A549 treated with CORT108297 at 1 μM for 4 hours (cell line): Measurements from ENCODE around the gene GADD45GIP1. TPM values are rescaled to one million over a fixed set of nuclear protein-coding genes. Genes with fewer than 3 reads are reported as not detected.

Experiments used
- total RNA-seq: library from RNA; stranded (reverse); fragments of 200-300 nt; extraction: Qiagen RNA extraction; gene quantifications from 5 replicates; pipeline ENCODE4 v1.2.3, GENCODE V29; 2022

The GADD45GIP1 gene
- 30.1 to 58.7 TPM (median 54.9 TPM) in 5 replicates for total RNA-seq

DNA sequence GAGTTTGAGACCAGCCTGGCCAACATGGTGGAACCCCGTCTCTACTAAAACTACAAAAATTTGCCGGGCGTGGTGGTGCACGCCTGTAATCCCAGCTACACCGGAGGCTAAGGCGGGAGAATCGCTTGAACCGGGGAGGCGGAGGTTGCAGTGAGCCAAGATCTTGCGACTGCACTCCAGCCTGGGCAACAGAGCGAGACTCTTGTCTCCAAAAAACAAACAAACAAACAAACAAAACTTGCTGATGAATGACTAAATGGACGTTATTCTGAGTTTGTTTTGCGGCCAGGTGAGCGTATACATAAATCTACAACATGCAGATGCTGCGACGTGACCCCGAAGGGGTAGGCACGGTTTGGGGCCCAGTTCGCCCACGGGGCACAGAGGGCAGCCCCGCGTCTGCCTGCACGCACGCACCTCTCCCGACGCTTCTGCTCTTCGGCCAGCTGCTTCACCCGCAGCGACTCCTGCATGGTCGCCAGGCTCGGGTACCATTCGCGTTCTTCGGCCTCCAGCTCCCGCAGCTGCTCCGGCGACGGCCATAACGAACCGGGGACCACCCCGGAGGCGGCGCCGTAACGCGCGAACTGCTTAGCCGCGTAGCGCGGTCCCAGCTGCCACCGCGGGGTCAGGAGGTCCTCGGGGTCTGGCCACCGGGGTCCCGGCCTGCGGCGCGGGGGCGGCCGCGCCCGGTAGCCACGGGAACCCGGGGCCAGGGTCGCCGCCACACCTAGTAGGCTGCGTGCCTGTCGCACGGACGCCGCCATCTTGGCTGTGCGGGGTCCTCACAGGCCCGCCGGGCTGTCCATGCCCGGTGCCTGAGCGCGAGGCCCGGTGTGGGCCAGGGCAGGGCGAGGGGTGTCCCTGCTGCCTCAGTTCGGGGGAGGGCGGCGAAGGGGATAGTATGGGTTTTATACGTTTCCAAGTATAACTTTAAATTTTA is at the start of gene GADD45GIP1:
Gene GADD45GIP1 (minus strand): TSS at position 778 of the 943 bp plus-strand sequence. CDS start 11 bp downstream, at position 767.

DNA sequence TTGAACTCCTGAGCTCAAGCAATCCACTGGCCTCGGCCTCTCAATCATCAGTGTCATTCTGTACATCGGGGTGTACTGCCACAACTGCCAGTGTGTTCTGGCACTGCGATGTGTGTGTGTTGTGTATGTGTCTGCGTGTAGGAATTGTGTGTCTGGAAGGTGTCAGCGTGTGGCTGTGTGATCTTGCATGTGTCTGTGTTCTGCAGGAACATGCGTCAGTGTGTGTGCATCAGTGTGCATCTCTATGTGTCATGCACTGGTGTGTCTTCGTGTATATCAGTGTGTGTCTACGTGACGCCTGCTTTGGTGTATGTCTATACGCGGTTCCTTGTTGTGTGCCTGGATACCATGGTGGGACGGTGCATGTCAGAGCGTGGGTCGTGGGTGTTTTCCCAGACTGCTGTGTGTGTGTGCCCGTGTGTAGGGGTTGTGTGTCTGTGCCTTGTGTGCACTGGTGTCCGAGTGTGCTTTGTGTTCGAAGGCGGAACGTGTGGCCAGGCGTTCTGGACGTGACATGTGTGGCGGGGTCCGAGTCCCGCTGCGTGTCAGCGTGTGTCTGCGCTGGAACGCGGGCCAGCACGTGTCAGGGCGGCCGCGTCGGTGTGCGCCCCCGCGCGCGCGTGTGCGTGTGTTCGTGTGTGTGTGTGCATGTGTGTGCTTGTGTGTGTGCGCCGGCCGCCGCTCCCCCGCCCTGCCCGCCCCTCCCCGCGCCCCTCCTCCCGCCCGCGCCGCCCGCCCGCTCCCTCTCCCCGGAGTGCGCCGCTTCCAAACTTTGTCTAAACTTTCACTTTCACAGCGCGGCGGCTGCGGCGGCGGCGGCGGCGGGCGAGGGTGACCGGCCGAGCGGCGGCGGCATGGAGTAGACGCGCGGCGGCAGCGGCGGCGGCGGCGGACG is 37.9 kb upstream of the GADD45GIP1 start, which contains the start of gene NFIX:
Gene NFIX (plus strand): TSS at position 775 of the 895 bp plus-strand sequence. CDS start 363 bp downstream, outside the sequence.

DNA sequence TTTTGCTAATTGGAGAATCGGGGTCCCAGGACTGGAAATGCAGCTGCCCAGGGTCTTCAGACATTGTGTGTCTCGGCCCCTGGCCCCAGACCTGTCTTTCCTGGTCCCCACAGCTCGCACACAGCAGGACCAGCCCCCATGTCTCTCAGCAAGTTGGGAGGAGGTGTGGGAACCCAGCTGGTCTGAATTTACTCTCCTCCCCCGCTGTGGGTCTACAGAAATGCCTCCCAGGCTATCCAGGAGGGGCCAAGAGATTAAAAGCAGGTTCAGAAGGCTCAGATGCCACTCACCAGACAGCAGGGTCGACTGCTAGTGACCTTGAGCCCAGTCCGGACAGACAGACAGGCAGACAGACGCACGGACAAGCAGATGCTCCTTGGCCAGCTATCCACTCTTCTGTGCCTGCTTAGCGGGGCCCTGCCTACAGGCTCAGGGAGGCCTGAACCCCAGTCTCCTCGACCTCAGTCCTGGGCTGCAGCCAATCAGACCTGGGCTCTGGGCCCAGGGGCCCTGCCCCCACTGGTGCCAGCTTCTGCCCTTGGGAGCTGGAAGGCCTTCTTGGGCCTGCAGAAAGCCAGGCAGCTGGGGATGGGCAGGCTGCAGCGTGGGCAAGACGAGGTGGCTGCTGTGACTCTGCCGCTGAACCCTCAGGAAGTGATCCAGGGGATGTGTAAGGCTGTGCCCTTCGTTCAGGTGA is 12.4 kb upstream of the GADD45GIP1 start, which contains the start of gene DAND5:
Gene DAND5 (plus strand): TSS at position 285 of the 697 bp plus-strand sequence. CDS start 85 bp downstream, at position 370.

DNA sequence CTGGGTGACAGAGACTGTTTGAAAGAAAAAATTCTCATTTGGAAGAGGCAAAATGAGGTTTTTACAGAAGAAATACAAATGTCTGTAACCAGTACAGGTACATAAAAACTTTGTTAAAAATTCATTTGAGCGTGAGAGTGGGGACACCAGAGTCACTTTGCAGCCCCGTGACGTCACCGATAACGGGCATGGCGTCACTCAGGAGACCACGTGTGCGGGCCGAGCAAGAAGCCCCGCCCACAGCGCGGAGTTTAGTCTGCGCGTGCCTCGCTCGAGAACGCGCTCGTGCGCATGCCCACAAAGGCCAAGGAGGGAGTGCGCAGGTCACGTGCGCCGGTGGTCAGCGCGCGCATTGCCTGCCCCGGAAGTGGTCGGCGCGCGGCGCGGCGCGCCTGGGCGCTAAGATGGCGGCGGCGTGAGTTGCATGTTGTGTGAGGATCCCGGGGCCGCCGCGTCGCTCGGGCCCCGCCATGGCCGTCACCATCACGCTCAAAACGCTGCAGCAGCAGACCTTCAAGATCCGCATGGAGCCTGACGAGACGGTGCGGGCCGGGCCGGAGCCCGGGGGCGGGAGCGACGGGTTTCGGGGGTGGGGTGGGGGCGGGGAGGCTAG is 11.4 kb downstream of the GADD45GIP1 start, which contains the start of gene RAD23A:
Gene RAD23A (plus strand): TSS at position 384 of the 613 bp plus-strand sequence. CDS start 87 bp downstream, at position 471.

DNA sequence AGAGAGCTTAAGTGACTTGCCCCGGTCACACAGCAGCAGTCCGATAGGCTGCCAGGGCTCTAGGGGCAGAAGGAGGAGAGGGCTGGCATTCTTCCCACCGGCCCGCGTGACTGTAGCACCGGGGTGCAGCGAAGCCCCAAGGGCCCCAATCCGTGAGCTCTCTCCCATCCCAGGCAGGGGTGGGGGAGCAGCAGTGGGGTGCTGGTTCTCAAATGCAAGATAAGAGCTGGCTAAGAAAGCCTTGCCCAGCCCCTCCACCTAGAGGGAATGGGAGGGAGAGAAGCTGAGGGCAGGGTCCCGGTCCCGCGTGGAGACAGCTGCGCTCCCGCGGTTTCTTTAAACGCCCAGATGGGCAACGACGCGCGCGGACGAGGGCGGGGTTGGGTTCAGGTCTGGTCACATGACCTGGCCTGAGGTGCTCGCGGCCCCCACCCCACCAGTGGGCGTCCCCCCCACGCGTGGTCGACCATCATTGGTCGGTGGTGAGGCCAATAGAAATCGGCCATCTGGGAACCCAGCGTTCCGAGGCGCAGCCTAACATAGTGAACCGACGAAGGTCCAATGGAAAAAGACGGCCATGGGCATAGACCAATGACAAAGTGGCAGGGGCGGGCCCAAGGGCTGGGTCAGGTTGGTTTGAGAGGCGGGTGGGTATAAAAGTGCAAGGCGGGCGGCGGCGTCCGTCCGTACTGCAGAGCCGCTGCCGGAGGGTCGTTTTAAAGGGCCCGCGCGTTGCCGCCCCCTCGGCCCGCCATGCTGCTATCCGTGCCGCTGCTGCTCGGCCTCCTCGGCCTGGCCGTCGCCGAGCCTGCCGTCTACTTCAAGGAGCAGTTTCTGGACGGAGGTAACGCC is 18.9 kb downstream of the GADD45GIP1 start, which contains the start of gene CALR:
Gene CALR (plus strand): TSS at position 683 of the 852 bp plus-strand sequence. CDS start 71 bp downstream, at position 754.

DNA sequence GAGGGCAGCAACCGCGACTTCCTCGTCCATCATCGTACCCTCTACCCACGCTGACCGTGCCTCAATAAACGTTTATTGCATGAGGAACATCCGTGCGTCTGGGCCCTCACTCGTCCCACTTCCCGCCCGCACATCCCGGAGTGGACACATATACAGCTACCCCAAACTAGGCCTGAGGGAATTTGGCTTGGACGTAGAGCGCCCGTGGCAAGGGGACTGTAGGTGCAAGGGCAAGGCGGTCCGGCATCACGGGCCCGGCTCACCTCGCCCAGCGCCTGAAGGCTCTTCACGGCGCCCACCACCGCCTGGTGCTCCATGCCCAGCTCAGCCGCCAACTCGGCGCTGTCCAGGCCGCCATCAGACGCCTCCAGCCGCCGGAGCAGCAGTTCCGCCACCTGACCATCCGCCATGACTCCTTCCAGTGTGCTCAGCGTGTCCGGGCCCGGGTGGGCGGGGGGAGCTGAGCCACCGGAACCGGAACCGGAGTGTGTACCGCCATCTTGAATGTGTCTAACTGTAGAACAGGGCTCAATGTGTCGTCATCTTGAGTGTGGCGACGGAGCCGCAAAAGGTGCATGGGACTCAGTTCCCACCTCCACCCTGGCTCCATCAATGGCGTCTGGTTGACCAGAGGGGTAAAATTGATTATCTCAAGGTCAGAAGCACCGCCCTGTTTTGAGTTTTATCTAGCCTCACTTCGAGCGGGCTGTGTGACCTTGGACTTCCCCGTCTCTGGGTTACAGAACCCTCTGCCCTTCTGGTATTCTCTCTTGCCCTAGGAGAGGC is 23.5 kb downstream of the GADD45GIP1 start, which contains the start of gene FARSA:
Gene FARSA (minus strand): TSS at position 425 of the 786 bp plus-strand sequence. CDS start 15 bp downstream, at position 410.

Other genes with a start within 250 kb of the GADD45GIP1 start
- 25.5 to 39.5 TPM (median 35.3 TPM) in 5 replicates for gene TNPO2, start 233.3 kb downstream of the GADD45GIP1 start, total RNA-seq
- 160 to 199 TPM (median 197 TPM) in 5 replicates for gene TRIR, start 222.5 kb downstream of the GADD45GIP1 start, total RNA-seq
- 67.6 to 102 TPM (median 95.8 TPM) in 5 replicates for gene GET3, start 219.7 kb downstream of the GADD45GIP1 start, total RNA-seq
- 0.24 to 0.35 TPM (median 0.28 TPM) in 4 of 5 replicates, not detected in the other for gene BEST2, start 205.4 kb downstream of the GADD45GIP1 start, total RNA-seq
- gene HOOK2, start 181.7 kb downstream of the GADD45GIP1 start, total RNA-seq: 9.8 to 12.4 TPM (median 10.8 TPM) in 5 replicates
- 97.7 to 170 TPM (median 137 TPM) in 5 replicates for gene JUNB, start 165.7 kb downstream of the GADD45GIP1 start, total RNA-seq
- gene PRDX2, start 155.4 kb downstream of the GADD45GIP1 start, total RNA-seq: 0.18 to 1.1 TPM (median 0.80 TPM) in 5 replicates
- gene THSD8, start 155.2 kb downstream of the GADD45GIP1 start, total RNA-seq: 6.2 to 15.8 TPM (median 9.6 TPM) in 4 of 5 replicates, not detected in the other
- gene RNASEH2A, start 150.6 kb downstream of the GADD45GIP1 start, total RNA-seq: 37.6 to 51.5 TPM (median 48.6 TPM) in 5 replicates
- 0.10 to 0.27 TPM (median 0.14 TPM) in 4 of 5 replicates, not detected in the other for gene RTBDN, start 122.6 kb downstream of the GADD45GIP1 start, total RNA-seq
- 1.5 to 2.0 TPM (median 1.9 TPM) in 5 replicates for gene MAST1, start 118.7 kb downstream of the GADD45GIP1 start, total RNA-seq
- gene DNASE2, start 75.8 kb downstream of the GADD45GIP1 start, total RNA-seq: 27.2 to 33.8 TPM (median 32.3 TPM) in 5 replicates
- 0.05 to 0.09 TPM (median 0.06 TPM) in 3 of 5 replicates, not detected in the others for gene KLF1, start 70.0 kb downstream of the GADD45GIP1 start, total RNA-seq
- gene GCDH, start 66.1 kb downstream of the GADD45GIP1 start, total RNA-seq: 8.8 to 10.0 TPM (median 9.4 TPM) in 5 replicates
- gene SYCE2, start 37.9 kb downstream of the GADD45GIP1 start, total RNA-seq: 0.28 to 0.70 TPM (median 0.38 TPM) in 5 replicates
- gene FARSA, start 23.5 kb downstream of the GADD45GIP1 start, total RNA-seq: 75.2 to 82.8 TPM (median 78.2 TPM) in 5 replicates
- gene CALR, start 18.6 kb downstream of the GADD45GIP1 start, total RNA-seq: 507 to 554 TPM (median 516 TPM) in 5 replicates
- gene RAD23A, start 11.4 kb downstream of the GADD45GIP1 start, total RNA-seq: 70.7 to 86.3 TPM (median 80.4 TPM) in 5 replicates
- gene DAND5, start 12.4 kb upstream of the GADD45GIP1 start, total RNA-seq: 0.03 to 0.08 TPM (median 0.06 TPM) in 5 replicates
- 3.3 to 5.1 TPM (median 4.6 TPM) in 5 replicates for gene NFIX, start 38.3 kb upstream of the GADD45GIP1 start, total RNA-seq
- 0.61 to 1.0 TPM (median 0.85 TPM) in 5 replicates for gene LYL1, start 145.6 kb upstream of the GADD45GIP1 start, total RNA-seq
- gene TRMT1, start 159.5 kb upstream of the GADD45GIP1 start, total RNA-seq: 38.1 to 45.9 TPM (median 40.7 TPM) in 5 replicates
- 31.3 to 44.9 TPM (median 41.3 TPM) in 5 replicates for gene NACC1, start 161.0 kb upstream of the GADD45GIP1 start, total RNA-seq
- 44.6 to 61.5 TPM (median 57.6 TPM) in 5 replicates for gene STX10, start 193.2 kb upstream of the GADD45GIP1 start, total RNA-seq
- gene IER2, start 193.2 kb upstream of the GADD45GIP1 start, total RNA-seq: 52.6 to 79.7 TPM (median 65.9 TPM) in 5 replicates